Thyroid gland (tissue), 4 donors: ENCODE results near the gene ZNF391.

Source experiments
- POLR2A ChIP-seq, 2 donors: fragments of 450-650 bp; IDR thresholded peaks; one replicate each; pipeline ENCODE4 v1.6.1; 2017; ENCODE audit warnings: antibody characterized with exemption in 2 of 2, mild to moderate bottlenecking in 2 of 2, moderate library complexity in 1 of 2
- TF ChIP-seq, protein P1 (sequence below), 6 experiments: fragments of 200-600 bp in 3 of 6; fragments of 450-650 bp in 3 of 6; sonication (generic) in 3 of 6; IDR thresholded peaks; one replicate each; pipeline ENCODE4 v1.5.1; 2016 to 2019; ENCODE audit warnings: antibody characterized with exemption in 6 of 6, mild to moderate bottlenecking in 2 of 6, inconsistent platforms in 1 of 6, moderate library complexity in 1 of 6

DNA sequence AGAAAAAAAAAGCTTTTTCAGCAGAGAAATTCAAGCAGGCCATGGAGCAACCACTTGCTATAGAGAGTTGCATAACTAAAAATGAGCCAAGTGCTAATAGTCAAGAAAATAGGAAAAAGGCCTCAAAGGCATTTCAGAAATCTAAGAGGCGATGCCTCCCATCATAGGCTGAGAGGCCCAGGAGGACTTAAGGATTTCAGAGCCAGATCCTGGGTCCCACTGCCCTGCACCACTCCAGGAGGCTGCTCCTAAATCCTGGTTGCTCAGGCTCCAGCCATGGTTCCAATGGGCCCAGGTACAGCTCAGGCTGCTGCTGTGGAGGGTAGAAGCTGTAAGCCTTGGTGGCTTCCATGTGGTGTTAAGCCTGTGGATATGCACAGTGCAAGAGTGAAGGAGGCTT is 5.5 kb downstream of the ZNF391 start:
- TF ChIP-seq, protein P1, sequence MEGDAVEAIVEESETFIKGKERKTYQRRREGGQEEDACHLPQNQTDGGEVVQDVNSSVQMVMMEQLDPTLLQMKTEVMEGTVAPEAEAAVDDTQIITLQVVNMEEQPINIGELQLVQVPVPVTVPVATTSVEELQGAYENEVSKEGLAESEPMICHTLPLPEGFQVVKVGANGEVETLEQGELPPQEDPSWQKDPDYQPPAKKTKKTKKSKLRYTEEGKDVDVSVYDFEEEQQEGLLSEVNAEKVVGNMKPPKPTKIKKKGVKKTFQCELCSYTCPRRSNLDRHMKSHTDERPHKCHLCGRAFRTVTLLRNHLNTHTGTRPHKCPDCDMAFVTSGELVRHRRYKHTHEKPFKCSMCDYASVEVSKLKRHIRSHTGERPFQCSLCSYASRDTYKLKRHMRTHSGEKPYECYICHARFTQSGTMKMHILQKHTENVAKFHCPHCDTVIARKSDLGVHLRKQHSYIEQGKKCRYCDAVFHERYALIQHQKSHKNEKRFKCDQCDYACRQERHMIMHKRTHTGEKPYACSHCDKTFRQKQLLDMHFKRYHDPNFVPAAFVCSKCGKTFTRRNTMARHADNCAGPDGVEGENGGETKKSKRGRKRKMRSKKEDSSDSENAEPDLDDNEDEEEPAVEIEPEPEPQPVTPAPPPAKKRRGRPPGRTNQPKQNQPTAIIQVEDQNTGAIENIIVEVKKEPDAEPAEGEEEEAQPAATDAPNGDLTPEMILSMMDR (IDR thresholded peaks at IDR 0.05) = no peak
- TF ChIP-seq POLR2A (IDR thresholded peaks at IDR 0.05) = no peak
